Measurements from ENCODE around the gene PHLDB2.

PHLDB2 gene

DNA sequence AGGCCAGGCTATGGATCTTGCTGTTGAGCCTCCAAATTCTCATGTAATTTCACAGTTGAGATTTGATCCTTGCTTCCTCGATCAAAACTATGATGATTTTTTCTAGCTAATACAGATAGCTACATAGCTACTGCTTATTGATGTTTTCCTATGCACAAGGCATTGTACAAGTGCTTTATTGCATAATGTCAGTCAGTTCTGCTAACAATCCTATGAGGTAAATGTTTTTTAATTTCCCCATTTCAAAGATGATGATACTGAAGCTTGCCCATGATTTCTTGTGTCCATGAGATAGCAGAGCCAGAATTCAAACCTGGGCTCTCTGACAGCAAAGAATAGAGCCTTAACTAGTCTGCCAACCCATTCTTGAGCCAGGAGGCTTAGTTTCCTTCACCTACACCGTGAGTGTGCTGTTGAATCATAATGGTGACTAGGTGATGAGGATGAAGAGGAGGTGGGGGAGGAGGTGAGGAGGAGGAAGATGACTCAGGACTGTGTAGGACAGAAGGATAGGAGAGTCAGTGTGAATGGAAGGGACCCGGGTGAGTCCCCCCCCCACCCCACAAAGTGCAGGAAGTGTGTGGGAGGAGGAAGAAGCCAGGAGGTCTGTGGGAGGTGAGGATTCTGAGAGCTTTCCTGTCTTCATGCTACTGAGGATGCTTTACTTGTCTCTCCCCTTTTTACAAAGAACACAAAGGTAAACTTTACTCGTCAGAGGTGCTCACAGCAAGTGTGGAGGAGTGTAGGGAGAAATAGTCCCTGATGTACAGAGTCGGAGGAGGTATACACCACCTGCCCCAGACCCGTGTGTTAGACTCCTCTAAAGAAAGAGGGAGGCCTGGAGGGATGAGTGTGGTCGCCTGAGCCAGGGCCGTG is 143.3 kb downstream of the PHLDB2 start:
- peak; percentile 70 for DNase-seq

DNA sequence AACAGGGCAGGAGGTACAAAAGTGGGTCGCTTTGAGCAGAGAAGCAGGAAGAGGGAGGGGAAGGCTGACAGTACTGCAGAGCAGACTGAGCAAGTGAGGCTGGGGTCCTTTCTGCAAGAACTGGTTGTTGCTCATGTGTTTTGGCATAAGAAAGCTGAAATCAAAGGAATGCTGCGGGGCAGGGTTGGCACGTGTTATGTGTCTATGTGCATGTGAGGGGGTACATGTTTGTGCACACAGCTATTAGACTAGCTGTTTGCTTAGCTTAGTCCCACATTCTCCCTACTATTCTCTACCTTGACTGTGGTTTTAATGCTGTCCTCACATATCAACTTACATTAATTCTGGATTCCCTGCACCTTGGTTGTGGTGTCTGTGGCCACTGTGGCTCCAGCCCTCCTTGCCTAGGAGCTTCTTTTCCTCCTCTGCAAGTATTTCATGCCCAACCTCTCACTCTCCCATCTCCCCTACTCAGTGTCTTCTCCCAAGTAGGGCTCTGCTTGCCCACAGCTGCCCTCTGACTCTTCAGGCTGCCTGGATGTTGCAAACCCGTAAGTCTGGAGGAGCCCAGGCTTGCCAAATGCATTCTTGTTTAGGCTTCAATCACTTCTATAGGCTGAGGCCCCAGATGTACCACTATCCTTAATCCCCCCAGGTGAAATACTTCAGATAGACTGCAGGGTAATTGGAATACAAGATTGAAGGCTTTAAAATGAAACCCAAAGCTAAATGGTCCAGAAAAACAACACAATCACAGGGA is 144.4 kb downstream of the PHLDB2 start:
- DNase-seq, result no peak

DNA sequence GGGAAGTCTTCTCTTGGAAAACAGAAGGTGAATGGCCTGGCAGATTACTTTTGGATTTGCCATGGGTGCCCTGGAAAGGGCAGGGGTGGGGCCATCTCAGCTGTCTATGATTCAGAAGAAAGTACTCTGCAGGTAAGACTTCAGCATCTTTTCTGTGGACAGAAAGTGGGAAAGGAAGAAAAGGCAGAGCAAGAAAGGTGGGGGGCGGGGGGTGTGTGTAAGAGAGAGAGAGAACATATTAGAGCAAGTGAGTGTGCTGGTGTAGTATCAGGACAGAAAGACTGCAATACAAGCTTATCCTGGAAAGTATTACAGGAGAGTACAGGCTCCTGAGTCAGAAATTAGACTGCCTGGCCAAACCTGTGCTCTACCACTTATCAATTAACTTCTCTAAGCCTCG is 145.1 kb downstream of the PHLDB2 start:
- no peak for DNase-seq

DNA sequence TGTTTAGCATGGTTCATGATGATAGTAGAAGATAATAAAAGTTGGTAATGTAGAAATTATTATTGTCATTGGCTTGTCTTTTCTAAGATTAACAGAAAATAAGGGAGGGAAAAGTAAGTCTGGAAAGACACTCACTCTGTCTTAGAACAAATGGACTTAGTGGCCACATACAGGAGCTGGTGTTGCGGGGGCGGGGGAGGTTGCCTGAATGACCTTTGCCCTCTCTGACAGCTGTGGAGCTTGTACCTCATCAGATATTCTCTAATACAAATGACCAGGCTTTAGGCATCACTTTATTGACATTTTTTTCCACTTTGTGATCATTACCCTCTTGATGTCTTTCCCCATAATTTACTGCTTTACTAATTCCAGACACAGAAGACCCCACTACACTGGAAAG is 145.6 kb downstream of the PHLDB2 start:
- DNase-seq, result no peak

DNA sequence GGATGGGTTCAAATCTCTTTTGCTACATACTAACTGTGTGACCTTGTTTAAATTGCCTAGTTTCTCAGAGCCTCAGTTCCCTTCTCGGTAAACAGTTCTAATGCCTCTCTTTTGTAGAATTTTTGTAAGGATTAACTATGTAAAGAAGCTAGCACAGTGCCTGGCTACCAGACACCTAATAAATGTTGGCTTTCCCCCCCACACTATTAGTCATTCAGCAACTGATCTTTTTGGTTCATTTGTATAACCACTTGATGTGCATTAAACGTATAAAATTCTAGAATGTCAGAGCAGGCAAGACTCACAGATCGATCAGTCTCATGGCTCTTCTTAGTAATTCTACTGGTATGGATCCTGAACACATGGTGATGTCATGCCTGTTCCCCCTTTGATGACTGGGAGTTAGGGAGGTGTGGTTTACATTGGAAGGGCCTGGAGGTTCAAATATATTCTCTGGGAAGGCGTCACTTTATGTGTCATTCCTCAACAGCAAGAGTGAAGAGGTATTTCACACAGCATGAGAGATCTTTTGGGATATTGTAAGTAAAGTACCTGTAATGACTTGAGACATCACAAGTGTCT is 146.1 kb downstream of the PHLDB2 start:
- DNase-seq, result no peak

DNA sequence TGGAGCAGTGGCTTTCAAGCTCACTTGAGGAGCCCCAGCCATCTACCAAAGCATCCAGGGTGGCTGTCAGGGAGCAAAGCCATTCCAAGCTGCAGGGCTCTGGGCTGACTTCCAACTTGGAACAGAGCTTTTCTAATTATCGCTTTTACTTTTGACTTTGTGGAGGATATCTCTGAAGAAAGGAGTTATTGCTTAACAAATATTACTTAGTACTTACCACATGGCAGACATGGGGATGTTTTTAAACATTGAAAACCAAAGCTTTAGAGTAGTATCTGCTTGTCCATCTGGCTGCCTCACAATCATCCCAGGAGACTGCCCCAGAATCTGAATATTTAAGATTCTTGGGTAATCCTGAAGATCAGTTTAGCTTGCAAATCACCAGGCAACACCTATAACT is 148.6 kb downstream of the PHLDB2 start:
- no peak for DNase-seq

DNA sequence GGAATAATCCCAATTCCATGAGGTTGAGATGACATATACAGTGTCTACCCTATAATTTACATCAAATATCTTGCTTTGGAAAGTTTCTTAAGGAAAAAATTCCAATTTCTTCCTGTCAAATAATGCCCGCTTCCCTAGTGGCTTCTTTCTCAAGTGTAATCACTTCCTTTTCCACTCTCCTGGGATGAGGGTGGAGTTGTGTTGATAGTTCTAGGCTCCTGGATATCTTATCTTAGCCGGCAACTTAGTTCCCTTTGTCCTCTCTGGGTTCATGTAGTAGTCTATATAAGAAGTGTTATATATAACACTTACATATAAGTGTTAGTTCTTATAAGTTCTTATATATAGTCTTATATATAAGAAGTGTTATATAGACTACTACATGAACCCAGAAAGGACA is 150.6 kb downstream of the PHLDB2 start:
- DNase-seq, result no peak

DNA sequence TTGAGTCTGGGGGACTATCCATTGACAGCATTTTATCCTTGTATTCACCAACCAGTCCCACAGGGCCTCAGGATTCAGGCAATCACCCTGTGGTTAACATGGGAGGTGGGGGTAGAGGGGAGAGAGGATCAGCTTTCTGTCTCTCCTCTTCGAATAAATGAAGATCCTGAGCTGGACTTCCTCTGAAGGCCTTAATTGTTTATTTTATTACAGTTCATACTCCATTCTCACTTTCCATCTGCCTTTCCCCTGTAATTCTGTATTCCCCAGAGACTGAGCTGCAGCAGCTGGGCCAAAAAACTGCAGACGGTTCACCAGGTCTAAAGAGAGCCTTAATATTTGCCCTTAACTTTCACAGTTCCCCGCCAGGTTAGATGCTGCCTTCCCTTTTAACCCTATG is 151.6 kb downstream of the PHLDB2 start:
- DNase-seq, result no peak

DNA sequence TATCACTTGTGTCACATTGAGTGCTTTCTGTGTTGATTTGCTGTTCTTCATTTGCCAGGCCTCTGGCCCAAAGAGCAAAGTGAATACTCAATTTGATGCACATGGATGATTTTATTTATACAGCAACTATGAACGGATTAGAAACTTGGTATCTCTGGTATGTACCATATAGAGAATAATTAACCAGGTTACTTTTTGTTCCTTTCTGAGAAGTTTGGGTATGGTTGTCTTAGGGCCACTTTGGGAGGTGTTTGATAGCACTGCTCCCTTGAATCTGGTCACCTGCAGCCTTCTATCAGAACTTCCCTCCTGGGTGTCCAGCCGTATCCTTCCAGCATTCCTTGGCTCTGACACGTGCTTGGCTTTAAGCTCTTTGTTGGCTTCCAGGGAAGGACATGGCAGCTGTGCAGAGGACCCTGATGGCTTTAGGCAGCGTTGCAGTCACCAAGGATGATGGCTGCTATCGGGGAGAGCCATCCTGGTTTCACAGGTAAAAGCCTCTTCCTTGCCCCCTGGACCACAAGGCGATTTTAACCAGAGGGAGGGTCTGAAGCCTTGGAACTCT is 152.4 kb downstream of the PHLDB2 start:
- DNase-seq, result no peak

DNA sequence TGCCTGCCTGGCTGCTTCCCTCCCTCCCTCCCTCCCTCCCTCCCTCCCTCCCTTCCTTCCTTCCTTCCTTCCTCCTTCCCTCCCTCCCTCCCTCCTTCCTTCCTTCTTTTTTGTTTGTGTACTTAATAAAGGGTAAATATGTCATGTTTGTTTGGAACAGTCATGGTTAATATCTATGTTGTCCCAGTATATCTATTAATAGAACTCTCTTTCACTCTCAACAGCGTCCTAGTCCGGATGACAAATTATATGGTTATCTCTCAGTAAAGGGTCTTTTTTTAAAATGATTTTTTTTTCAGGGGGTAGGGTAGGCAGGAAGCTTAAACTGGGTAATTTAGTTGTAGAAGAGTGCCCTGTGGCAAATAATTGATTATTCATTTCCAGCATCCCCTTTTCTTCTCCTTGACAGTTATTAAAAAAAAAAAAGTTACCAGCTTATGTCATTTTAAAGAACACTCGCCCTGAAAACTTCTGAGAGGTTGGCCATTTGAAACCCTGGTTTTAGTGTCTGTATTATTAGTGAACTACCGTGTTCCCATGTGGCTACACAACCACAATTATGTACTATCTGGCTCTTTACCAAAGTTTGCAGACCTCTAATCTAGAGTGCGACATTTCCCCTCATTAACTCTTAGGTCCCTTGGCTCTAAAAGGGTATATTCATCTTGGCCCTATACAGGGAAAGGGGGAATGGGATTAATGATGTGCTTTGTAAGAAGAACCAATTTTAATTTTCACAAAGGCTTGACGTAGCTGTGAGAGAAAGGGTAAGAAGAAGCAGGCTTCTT is 153.3 kb downstream of the PHLDB2 start:
- DNase-seq, result no peak

DNA sequence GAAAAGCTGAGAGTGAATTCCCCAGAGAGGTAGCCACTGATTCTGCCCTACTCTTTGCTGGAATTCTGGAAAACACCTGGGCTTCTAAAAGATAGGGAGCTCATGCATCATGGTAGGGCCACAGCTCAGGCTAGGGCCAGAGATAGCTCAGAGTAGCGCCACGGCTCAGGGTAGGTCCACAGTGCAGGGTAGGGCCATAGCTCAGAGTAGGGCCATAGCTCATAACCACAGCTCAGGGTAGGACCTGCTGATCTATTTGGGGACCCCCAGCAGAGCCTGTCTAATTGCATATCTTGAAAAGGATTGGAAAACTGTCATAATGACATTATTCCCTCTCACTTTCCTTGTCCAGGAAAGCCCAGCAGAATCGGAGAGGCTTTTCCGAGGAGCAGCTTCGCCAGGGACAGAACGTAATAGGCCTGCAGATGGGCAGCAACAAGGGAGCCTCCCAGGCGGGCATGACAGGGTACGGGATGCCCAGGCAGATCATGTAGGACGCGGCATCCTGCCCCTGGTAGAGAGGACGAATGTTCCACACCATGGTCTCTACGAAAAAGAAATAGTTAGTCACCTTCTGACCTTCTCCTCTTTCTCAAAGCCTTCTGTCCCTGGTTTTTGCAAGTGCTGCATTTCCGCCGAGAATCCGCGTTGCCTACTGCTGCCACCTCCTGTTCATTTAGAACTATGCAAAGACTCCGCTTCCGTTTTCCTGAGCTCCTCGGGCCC is 154.2 kb downstream of the PHLDB2 start:
- DNase-seq, result peak; percentile 76

DNA sequence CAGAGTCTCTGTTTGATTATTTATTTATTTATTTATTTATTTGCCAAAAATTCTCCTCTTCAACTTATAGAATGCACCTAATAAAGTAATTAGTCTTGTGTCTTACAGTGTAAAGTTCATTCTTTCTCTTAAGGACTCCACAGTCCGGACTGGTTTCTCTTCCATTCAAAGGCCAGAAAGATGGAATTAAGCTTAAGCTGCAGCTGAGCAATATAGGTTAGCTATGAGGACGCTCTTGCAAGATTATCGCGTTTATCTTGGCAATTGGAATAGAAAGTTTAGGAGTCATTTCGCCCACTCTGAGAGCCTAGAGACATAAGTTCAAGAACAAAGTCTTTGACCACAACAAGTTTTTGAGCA is 154.7 kb downstream of the PHLDB2 start:
- no peak for DNase-seq

DNA sequence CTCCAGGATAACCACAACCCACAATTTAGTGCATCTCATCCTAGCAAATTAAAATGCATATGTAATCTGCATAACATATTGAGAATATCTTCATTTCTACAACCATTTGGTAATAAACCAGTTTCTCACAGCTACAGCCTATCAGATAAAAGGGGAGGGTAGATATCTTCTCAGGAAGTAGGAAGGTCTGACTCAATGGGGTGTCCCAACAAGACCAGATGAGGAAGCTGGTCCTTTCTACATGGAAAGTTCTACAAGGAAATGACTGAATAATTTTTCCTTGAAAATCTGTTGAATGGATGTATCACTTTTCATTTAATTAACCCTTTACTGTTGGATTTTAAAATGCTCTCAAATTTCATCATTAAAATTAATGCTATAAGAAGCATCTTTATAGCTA is 158.0 kb downstream of the PHLDB2 start:
- no peak for DNase-seq

DNA sequence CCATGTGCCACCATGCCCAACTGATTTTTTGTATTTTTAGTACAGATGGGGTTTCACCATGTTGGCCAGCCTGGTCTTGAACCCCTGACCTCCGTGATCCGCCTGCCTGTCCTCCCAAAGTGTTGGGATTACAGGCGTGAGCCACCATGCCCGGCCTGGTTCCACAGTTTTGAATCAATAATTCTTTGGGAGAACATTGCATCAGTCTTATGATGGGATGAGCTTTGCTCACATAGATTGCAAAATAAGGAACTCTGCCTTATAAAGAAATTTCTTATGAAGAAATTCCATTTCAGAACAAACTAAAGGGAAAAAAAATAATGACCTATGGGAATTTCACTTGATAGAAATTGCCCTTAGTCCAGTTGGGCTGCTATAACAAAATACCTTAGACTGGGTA is 159.6 kb downstream of the PHLDB2 start:
- DNase-seq, result no peak

DNA sequence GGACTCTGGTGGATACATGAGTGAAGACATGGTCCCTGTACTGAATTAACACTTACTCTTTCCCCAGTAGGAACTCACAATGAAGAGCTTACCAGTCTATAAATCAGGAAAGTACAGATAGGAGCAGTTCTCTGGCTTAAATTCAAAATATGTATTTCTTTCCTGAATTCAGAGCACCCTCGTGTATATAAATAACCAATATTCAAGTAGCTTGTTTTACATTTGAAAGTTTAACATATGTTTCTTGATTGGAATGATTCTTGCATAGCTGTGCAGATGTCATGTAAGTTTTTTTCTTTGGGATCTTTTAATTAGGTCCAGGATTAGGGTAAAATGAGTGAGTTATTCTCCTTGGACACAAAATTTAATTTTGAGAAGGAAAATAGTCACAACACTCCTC is 160.7 kb downstream of the PHLDB2 start:
- DNase-seq, result no peak

DNA sequence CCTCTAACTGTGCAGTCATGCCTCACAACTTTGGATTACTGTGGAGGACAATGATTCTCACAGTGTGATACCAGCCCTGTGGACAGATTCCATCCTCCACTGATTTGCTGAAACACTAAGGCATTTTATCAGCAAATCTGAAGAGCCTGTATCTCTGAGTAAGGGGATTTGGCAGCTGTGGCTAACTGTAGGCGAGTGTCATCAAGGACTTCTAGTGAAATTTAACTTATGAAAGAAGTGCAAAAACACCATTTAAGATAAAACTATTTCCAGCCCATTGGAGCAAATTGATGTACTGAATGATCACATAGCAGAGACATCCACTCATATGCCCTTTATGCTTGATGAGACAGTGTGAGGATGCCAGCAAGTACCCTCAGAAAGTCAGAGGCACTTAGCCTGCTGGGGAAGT is 161.6 kb downstream of the PHLDB2 start:
- no peak for DNase-seq

All from activated CD4-positive, alpha-beta T cell treated with anti-CD3 and anti-CD28 coated beads, Interleukin-2, amount 50 U/mL, for 16 hours (primary cell).